H1 (cell line): ENCODE results near the gene AFAP1L1.

Experiments
- CTCF ChIP-seq, 3 experiments: IDR thresholded peaks; 1 replicate in 2 of 3; 2 replicates in 1 of 3; pipeline versions ENCODE4 v1.5.1 to v1.6.1; 2011; ENCODE audit warnings: low read length in 3 of 3, mild to moderate bottlenecking in 3 of 3, inconsistent platforms in 2 of 3, low read depth in 1 of 3, moderate library complexity in 1 of 3; ENCODE audit not compliant: insufficient read depth in 1 of 3; ENCODE audit errors: control extremely low read depth in 1 of 3
- EGR1 ChIP-seq: IDR thresholded peaks from 2 replicates; pipeline ENCODE4 v1.6.1; 2011; ENCODE audit warnings: low read depth, low read length, borderline replicate concordance
- EZH2 ChIP-seq: fragments of 200-600 bp; sonication (generic); IDR thresholded peaks from 2 replicates; pipeline ENCODE4 v1.7.1; 2012; ENCODE audit warnings: low read depth, mild to moderate bottlenecking, moderate library complexity, low read length, inconsistent platforms; ENCODE audit not compliant: severe bottlenecking
- POLR2AphosphoS5 ChIP-seq: IDR thresholded peaks from 2 replicates; pipeline ENCODE4 v1.6.1; 2011; ENCODE audit warnings: low read depth, low read length

- TF ChIP-seq POLR2AphosphoS5 = no peak
- no peak for TF ChIP-seq CTCF (IDR thresholded peaks at IDR 0.05; ENCODE audit: control extremely low read depth in 1 of 3, insufficient read depth in 1 of 3, low read depth in 1 of 3, low read length in 3 of 3)
- TF ChIP-seq EGR1 = no peak
- TF ChIP-seq EZH2 = no peak
These were observed 100.6 kb downstream of the AFAP1L1 start for GRCh38 chr5:149372076-149372795.
